Fibroblast of lung (primary cell): Measurements from ENCODE around the gene CPM.

Source experiments
- CTCF ChIP-seq, 2 donors: IDR thresholded peaks in 1 of 2; conservative IDR thresholded peaks in 1 of 2; 1 replicate in 1 of 2; 2 replicates in 1 of 2; pipeline ENCODE4 v1.5.1; 2011 to 2012; ENCODE audit warnings: low read length in 2 of 2, control low read depth in 1 of 2, inconsistent platforms in 1 of 2, low read depth in 1 of 2, mild to moderate bottlenecking in 1 of 2
- EZH2 ChIP-seq: IDR thresholded peaks from 2 replicates; pipeline ENCODE4 v1.5.1; 2012; ENCODE audit warnings: low read length, control low read depth, mild to moderate bottlenecking; ENCODE audit errors: missing control alignments

GRCh38 chr12:68901551-68901950 lies 31.4 kb downstream of the CPM start:
- TF ChIP-seq EZH2 = no peak
- TF ChIP-seq CTCF (conservative IDR thresholded peaks at IDR 0.05 in 1 of 2, IDR thresholded peaks at IDR 0.05 in 1 of 2; ENCODE audit: low read depth in 1 of 2, low read length in 2 of 2) = no peak
